GM18861 (cell line): ENCODE results near the gene HEPN1.
A peak's percentile ranks its signal among the peaks of the same experiment; 100 is the strongest.

ENCODE experiments used
- ATAC-seq: cut with Tn5 transposase; IDR thresholded peaks from one replicate; pipeline ENCODE4 v1.9.1; 2021; ENCODE audit not compliant: unreplicated experiment

HEPN1 gene

GRCh38 chr11:124899383-124900145 lies 19.5 kb upstream of the HEPN1 start:
- ATAC-seq = no peak

DNA sequence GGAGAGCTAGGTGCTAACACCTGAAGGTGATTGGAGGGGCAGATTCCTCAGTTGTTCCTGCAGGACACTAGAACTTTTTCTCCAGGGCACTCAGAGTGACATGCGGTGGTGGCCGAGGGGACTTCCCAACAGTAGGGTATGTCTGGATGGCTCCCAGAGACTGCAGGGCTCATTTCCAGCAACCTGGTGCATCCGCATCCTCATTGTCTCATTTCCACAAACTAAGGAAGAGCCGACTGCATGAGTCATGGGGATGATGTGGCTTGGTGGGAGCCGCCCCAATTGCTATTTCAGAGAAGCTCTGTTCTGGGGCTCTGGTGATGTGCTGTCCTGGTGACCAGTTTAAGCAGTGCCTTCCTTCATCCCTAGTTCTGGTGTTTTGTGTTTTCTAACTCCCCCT lies 18.6 kb upstream of the HEPN1 start:
- no peak for ATAC-seq

DNA sequence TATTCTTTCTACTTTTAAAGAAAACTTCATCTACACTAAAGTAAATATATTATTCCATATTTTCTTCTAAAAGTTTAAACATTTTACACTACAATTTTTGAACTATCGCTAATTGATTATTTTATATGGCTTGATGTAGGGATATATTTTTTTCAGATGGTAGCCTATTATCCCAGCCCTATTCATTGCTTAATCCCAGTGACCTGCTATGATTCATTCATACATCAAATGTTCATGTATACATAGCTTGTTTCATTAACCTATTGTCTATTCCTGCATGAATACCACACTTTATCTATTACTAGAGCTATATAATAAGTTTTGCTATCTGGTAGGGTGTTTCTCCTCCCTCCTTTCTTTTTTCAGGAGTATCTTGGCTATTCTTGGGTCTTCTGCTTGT lies 16.4 kb upstream of the HEPN1 start:
- ATAC-seq = no peak

- no peak for ATAC-seq
Observed at GRCh38 chr11:124915541-124916369, 3.3 kb upstream of the HEPN1 start.

DNA sequence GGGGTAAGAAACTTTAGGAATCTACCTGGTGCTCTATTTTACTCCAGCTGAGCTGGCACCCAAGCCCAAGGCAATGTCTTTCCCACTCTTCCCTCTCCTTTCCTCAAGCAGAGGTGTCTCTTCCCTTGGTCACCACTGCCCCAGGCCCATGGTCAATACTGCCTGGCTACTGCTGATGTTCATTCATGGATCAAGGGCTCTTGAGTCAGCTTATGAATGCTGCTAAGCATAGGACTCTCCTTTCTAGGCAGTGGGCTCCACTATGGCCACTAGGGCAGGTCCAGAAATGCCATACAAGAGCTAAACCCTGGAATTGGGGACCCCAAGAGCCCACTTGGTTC lies 2.7 kb upstream of the HEPN1 start:
- no peak for ATAC-seq

DNA sequence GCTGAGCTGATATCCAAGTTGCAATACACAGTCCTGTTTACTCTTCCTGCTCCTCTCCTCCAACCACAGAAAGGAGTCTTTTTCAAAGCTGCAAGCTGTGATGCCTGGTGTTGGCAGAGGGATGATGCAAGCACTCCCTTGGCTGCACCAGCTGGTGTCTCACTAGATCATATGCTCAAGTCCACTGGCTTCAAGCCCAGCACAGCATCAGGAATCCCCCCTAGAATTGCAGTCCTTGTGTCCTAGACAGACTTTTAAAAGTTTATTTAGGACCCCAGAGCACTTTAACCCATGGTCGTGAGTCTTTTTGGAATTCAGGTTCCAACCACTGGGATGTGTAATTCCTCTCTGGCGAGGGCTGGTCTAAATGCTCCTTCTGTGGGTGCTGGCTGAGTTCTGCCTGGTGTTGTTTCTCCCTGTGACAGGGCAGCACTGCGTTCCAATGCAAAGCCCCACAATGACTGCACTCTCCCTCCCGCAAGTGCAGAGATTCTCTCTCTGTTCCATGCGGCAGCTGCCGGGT lies 1.9 kb upstream of the HEPN1 start:
- no peak for ATAC-seq

- no peak for ATAC-seq
Observed at GRCh38 chr11:124919898-124920297, 848 bp downstream of the HEPN1 start.

GRCh38 chr11:124920356-124920755 lies 1.3 kb downstream of the HEPN1 start:
- ATAC-seq = no peak

GRCh38 chr11:124920870-124921609 lies 2.0 kb downstream of the HEPN1 start:
- no peak for ATAC-seq

DNA sequence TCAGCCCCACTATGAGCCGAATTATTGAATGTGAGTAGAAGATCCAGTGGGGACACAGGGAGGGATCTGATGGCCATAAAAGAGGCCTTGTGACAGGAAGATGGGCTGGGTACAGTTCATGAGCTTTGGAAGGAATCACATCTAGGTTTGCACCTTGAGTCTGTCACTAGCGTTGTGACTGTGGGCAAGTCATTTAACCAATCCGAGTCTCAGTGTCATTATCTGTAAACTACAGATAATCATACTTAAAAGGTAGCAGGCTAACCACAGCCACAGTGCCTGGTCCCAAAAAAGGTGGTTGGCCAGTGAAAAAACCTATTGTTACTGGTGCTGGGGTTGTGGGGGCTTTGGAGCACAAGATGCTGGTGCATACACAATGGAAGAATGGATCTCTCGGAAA lies 3.8 kb downstream of the HEPN1 start:
- ATAC-seq = no peak

GRCh38 chr11:124923296-124923695 lies 4.2 kb downstream of the HEPN1 start:
- ATAC-seq = no peak

- ATAC-seq = no peak
Observed at GRCh38 chr11:124928942-124929665, 10.1 kb downstream of the HEPN1 start.

DNA sequence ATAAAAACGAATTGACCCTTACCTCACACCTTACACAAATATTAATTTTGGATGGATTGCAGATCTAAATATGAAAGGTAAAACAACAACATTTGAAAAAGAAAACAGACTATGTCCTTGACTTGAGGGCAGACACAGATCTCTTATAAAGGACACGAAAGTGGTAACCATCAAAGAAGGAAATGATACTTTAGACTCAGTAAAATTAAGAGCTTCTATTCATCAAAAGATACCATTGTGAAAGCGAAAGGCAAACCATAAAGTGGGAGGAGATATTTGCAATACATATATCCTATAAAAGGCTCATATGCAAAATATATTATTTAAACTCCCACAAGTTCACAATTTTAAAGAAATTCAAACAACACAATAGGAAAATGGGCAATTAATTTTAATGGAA lies 11.7 kb downstream of the HEPN1 start:
- peak; percentile 95 for ATAC-seq

- no peak for ATAC-seq
Observed at GRCh38 chr11:124934862-124935547, 16.0 kb downstream of the HEPN1 start.

GRCh38 chr11:124935548-124936514 lies 16.8 kb downstream of the HEPN1 start, which contains the start of gene HEPACAM:
Gene HEPACAM (minus strand): TSS chr11:124936047. CDS start chr11:124936006, 41 bp downstream.
- ATAC-seq = no peak

GRCh38 chr11:124937336-124937935 lies 18.4 kb downstream of the HEPN1 start:
- no peak for ATAC-seq

- ATAC-seq = no peak
Observed at GRCh38 chr11:124938206-124938765, 19.2 kb downstream of the HEPN1 start.

- ATAC-seq = no peak
Observed at GRCh38 chr11:124938970-124939369, 19.9 kb downstream of the HEPN1 start.
